Camera-type eye (tissue), 1 donor: ENCODE measurements around the gene CLCN5. TPM values are rescaled to one million over a fixed set of nuclear protein-coding genes. Genes with fewer than 3 reads are reported as not detected.

Experiments
- total RNA-seq: library from RNA; depleted of rRNA; stranded (reverse); fragments of >200 nt; gene quantifications from one replicate; pipeline ENCODE4 v1.2.3, GENCODE V29; 2014

CLCN5 gene
- total RNA-seq: 20.7 TPM

GRCh38 chrX:49922291-49923241 is at the start of gene CLCN5:
Gene CLCN5 (plus strand): TSS chrX:49922596. CDS start chrX:49925299, 2,703 bp downstream.

GRCh38 chrX:49878834-49879655 is 43.4 kb upstream of the CLCN5 start, which contains the start of gene USP27X:
Gene USP27X (plus strand): TSS chrX:49879484. CDS start chrX:49880308, 824 bp downstream.

Other genes with a start within 250 kb of the CLCN5 start
- gene PAGE1, start 226.6 kb upstream of the CLCN5 start, total RNA-seq: not detected
- not detected for gene PAGE4, start 93.3 kb upstream of the CLCN5 start, total RNA-seq
- gene USP27X, start 43.1 kb upstream of the CLCN5 start, total RNA-seq: 6.5 TPM